Neuron (in vitro differentiated cells): ENCODE measurements around the gene ZDHHC1.
"Not testable (repeated sequence)": the region's sequence is repeated elsewhere in the genome, so short reads cannot be mapped to it uniquely, and the experiment has no call there.

Experiments
- H2AFZ ChIP-seq: one replicate; pipeline ENCODE4 v1.6.1; 2013; ENCODE audit warnings: low read depth, mild to moderate bottlenecking, inconsistent platforms, low read length, moderate library complexity
- H3K27me3 ChIP-seq: one replicate; pipeline ENCODE4 v1.6.1; 2013; ENCODE audit warnings: low read length; ENCODE audit not compliant: insufficient read depth
- H3K36me3 ChIP-seq: one replicate; pipeline ENCODE4 v1.6.1; 2013; ENCODE audit warnings: low read length; ENCODE audit not compliant: insufficient read depth
- H3K4me1 ChIP-seq: one replicate; pipeline ENCODE4 v1.6.1; 2013; ENCODE audit warnings: low read length; ENCODE audit not compliant: insufficient read depth
- H3K4me3 ChIP-seq: 2 replicates; pipeline ENCODE4 v1.5.1; 2013; ENCODE audit warnings: mild to moderate bottlenecking, low read length, moderate library complexity
- H3K9me3 ChIP-seq: one replicate; pipeline ENCODE4 v1.6.1; 2013; ENCODE audit warnings: low read length

Gene ZDHHC1

GRCh38 chr16:67388591-67388990 is 27.7 kb downstream of the ZDHHC1 start:
- no peaks in the 10 kb centered on the region for H3K9me3 ChIP-seq
- H3K4me3 ChIP-seq: no peak overlapping the region
- H3K27me3 ChIP-seq: peaks cover 3% of the 10 kb centered on the region
- no peak overlapping the region for H2AFZ ChIP-seq
- no peaks in the 10 kb centered on the region for H3K36me3 ChIP-seq
- H3K4me1 ChIP-seq: peaks cover 26% of the 10 kb centered on the region

- Histone ChIP-seq H3K36me3 (no peaks in the 10 kb centered on the region), H3K4me3 (no peak overlapping the region), H2AFZ (no peak overlapping the region), H3K4me1 (peaks cover 24% of the 10 kb centered on the region), H3K27me3 (peaks cover 3% of the 10 kb centered on the region), H3K9me3 (no peaks in the 10 kb centered on the region)
Measured at GRCh38 chr16:67388191-67388590, 28.1 kb downstream of the ZDHHC1 start.

- no peak overlapping the region for H2AFZ ChIP-seq
- peaks cover 18% of the 10 kb centered on the region for H3K4me1 ChIP-seq
- no peaks in the 10 kb centered on the region for H3K36me3 ChIP-seq
- H3K4me3 ChIP-seq: no peak overlapping the region
- peaks cover 3% of the 10 kb centered on the region for H3K27me3 ChIP-seq
- H3K9me3 ChIP-seq: no peaks in the 10 kb centered on the region
Measured at GRCh38 chr16:67387479-67388079, 28.7 kb downstream of the ZDHHC1 start.

GRCh38 chr16:67386861-67387455 is 29.3 kb downstream of the ZDHHC1 start:
- Histone ChIP-seq H3K27me3 (peaks cover 3% of the 10 kb centered on the region), H3K36me3 (no peaks in the 10 kb centered on the region)

GRCh38 chr16:67384778-67385510 is 31.3 kb downstream of the ZDHHC1 start:
- Histone ChIP-seq H3K4me1 (no peaks in the 10 kb centered on the region), H3K9me3 (no peaks in the 10 kb centered on the region), H3K27me3 (peaks cover 5% of the 10 kb centered on the region), H3K4me3 (no peak overlapping the region), H3K36me3 (no peaks in the 10 kb centered on the region), H2AFZ (no peak overlapping the region)

More at GRCh38 chr16:67386861-67387455, 29.3 kb downstream of the ZDHHC1 start:
- Histone ChIP-seq H3K9me3 (no peaks in the 10 kb centered on the region), H2AFZ (no peak overlapping the region), H3K4me1 (peaks cover 12% of the 10 kb centered on the region), H3K4me3 (no peak overlapping the region)

- H3K27me3 ChIP-seq: peaks cover 6% of the 10 kb centered on the region
- no peaks in the 10 kb centered on the region for H3K36me3 ChIP-seq
- H3K4me3 ChIP-seq: no peak overlapping the region
- no peak overlapping the region for H2AFZ ChIP-seq
- no peaks in the 10 kb centered on the region for H3K9me3 ChIP-seq
- no peaks in the 10 kb centered on the region for H3K4me1 ChIP-seq
Measured at GRCh38 chr16:67383284-67383683, 33.0 kb downstream of the ZDHHC1 start.

GRCh38 chr16:67378642-67379041 is 37.6 kb downstream of the ZDHHC1 start:
- Histone ChIP-seq H3K27me3 (peaks cover 10% of the 10 kb centered on the region), H3K9me3 (no peaks in the 10 kb centered on the region), H3K36me3 (no peaks in the 10 kb centered on the region), H3K4me3 (no peak overlapping the region), H2AFZ (no peak overlapping the region), H3K4me1 (no peaks in the 10 kb centered on the region)

DNA sequence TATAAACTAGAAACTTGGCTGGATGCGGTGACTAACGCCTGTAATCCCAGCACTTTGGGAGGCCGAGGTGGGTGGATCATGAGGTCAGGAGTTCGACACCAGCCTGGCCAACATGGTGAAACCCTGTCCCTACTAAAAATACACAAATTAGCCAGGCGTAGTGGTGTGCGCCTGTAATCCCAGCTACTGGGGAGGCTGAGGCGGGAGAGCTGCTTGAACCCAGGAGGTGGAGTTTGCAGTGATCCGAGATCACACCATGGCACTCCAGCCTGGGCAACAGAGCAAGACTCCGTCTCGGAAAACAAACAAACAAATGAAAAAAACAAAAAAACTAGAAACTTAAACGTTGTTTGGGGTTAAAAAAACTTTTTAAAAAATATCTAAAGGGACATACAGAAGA is 40.3 kb downstream of the ZDHHC1 start:
- H3K4me3 ChIP-seq, H2AFZ ChIP-seq, H3K27me3 ChIP-seq, H3K9me3 ChIP-seq, H3K4me1 ChIP-seq, H3K36me3 ChIP-seq: not testable (repeated sequence)

GRCh38 chr16:67372664-67373063 is 43.6 kb downstream of the ZDHHC1 start:
- Histone ChIP-seq H3K36me3 (no peaks in the 10 kb centered on the region), H3K4me1 (no peaks in the 10 kb centered on the region), H3K27me3 (peaks cover 13% of the 10 kb centered on the region), H3K9me3 (no peaks in the 10 kb centered on the region), H2AFZ (no peak overlapping the region), H3K4me3 (no peak overlapping the region)

DNA sequence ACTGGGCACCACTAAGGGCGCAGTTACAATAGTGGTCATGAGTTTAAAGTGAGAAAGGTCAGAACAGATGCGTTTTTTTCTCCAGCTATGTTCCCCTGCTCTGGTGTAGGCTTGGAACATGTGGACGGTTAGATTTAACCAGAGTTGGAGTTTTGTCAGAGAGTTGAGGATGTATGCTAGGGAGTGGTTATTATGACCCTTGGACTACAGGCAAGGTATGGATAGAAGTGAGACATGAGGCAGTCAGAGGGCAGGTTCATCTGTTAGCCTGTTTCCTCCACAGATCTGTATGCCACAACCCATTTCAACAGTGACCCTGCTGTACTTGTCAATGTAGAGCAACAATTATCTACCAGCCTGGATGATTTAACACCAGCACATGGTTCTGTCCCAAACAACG is 45.6 kb downstream of the ZDHHC1 start:
- H3K4me1 ChIP-seq: no peaks in the 10 kb centered on the region
- no peaks in the 10 kb centered on the region for H3K36me3 ChIP-seq
- peaks cover 9% of the 10 kb centered on the region for H3K27me3 ChIP-seq
- no peaks in the 10 kb centered on the region for H3K9me3 ChIP-seq
- no peak overlapping the region for H2AFZ ChIP-seq
- no peak overlapping the region for H3K4me3 ChIP-seq

DNA sequence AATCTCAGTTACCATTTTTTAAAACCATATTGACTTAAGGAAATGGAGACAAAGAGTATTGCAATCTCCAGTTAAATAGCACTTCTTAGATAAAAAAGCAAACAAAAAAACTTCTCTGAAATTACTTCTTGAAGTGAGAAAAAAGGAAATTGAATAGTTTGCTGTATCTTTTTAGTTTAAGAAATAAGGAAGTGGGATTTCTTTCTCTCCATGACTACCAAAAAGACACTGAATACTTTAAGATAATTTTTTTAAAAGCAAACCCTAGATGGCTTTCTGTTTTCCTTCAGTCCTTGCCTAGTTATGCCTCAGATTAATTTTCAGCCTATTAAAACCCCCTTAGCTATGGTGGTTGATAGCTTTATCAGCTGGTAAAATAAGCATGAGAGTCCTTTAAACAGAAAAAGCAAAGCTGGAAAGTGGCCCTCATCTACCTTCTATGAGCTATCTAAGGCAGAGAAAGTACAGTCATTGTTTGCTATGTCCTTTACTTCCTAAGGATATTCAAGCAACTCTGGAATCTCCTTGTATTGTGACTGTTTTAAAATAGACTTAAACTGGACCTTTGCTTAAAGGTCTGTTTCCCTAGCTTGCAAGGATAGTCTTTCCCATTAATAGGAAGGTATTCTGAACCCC is 51.6 kb downstream of the ZDHHC1 start:
- peaks cover 12% of the 10 kb centered on the region for H3K27me3 ChIP-seq
- no peak overlapping the region for H3K4me3 ChIP-seq
- no peaks in the 10 kb centered on the region for H3K36me3 ChIP-seq
- no peaks in the 10 kb centered on the region for H3K9me3 ChIP-seq
- H2AFZ ChIP-seq: no peak overlapping the region
- H3K4me1 ChIP-seq: peaks cover 4% of the 10 kb centered on the region

- no peaks in the 10 kb centered on the region for H3K36me3 ChIP-seq
Measured at GRCh38 chr16:67361038-67361437, 55.2 kb downstream of the ZDHHC1 start.

DNA sequence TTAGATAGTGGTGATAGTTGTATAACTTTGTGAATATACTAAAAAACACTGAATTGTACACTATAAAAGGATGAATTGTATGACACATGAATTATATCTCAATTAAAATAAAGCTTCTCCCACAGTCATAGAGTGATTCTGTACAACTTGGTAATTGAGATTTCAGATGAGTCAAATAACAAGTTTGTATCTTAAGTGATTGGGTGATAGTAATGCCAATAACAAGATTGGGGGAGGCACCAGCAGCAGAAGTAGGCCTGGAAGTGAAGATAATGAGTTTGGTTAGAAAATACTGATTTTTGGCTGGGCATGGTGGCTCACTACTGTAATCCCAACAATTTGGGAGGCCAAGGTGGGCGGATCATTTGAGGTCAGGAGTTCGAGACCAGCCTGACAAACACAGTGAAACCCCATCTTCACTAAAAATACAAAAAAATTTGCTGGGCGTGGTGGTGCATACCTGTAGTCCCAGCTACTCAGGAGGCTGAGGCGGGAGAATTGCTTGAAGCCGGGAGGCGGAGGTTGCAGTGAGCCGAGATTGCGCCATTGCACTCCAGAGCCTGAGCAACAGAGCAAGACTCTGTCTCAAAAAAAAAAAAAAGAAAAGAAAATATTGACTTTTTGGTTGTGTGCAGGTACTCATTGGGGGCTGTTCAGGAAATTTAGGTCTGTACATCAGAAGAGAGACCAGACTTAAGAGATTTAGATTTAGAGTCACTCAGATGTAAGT is 56.6 kb downstream of the ZDHHC1 start:
- H3K4me1 ChIP-seq, H3K9me3 ChIP-seq, H3K4me3 ChIP-seq, H3K36me3 ChIP-seq, H2AFZ ChIP-seq: not testable (repeated sequence)
- peaks cover 12% of the 10 kb centered on the region for H3K27me3 ChIP-seq

More at GRCh38 chr16:67361038-67361437, 55.2 kb downstream of the ZDHHC1 start:
- H3K4me1 ChIP-seq: peaks cover 4% of the 10 kb centered on the region
- no peak overlapping the region for H3K4me3 ChIP-seq
- H3K9me3 ChIP-seq: no peaks in the 10 kb centered on the region
- H2AFZ ChIP-seq: no peak overlapping the region
- H3K27me3 ChIP-seq: peaks cover 12% of the 10 kb centered on the region
